Thoracic aorta (tissue), 2 donors: ENCODE results near the gene POU3F1. TPM values are rescaled to one million over a fixed set of nuclear protein-coding genes. Genes with fewer than 3 reads are reported as not detected.

Experiments used
- ATAC-seq: fragments of 150-250 bp; one replicate; pipeline ENCODE4 v1.8.0; 2017; ENCODE audit warnings: low read depth; ENCODE audit not compliant: insufficient number of reproducible peaks, low FRiP score
- DNase-seq: peaks from one replicate; pipeline ENCODE4 v3.0.0-alpha.2; 2020; ENCODE audit warnings: low spot score
- H3K27ac ChIP-seq, 2 donors: fragments of 200-600 bp; sonication (generic); 1 replicate in 1 of 2; 2 replicates in 1 of 2; pipeline ENCODE4 v1.5.1; 2016; ENCODE audit warnings: mild to moderate bottlenecking in 2 of 2, moderate library complexity in 2 of 2
- H3K27me3 ChIP-seq: fragments of 200-600 bp; sonication (generic); replicated peaks from 2 replicates; pipeline ENCODE4 v1.6.0; 2016; ENCODE audit warnings: mild to moderate bottlenecking; ENCODE audit not compliant: insufficient read depth
- H3K36me3 ChIP-seq: fragments of 200-600 bp; sonication (generic); one replicate; pipeline ENCODE4 v1.5.1; 2016
- H3K4me1 ChIP-seq, 2 donors: fragments of 200-600 bp; sonication (generic); 1 replicate in 1 of 2; 2 replicates in 1 of 2; pipeline versions ENCODE4 v1.5.1 to v1.6.0; 2016; ENCODE audit warnings: low read depth in 2 of 2, mild to moderate bottlenecking in 1 of 2; ENCODE audit not compliant: control insufficient read depth in 1 of 2
- H3K4me3 ChIP-seq: fragments of 200-600 bp; sonication (generic); 2 replicates; pipeline ENCODE4 v1.5.1; 2016; ENCODE audit warnings: mild to moderate bottlenecking
- H3K9me3 ChIP-seq: fragments of 200-600 bp; sonication (generic); 2 replicates; pipeline ENCODE4 v1.5.1; 2016
- total RNA-seq, 2 donors: library from RNA; depleted of rRNA; stranded (reverse); fragments of >200 nt; gene quantifications; one replicate each; pipeline versions ENCODE4 v1.1.0 to v1.2.3, GENCODE V29; 2016
- TF ChIP-seq, protein P1 (sequence below): fragments of 200-600 bp; sonication (generic); IDR thresholded peaks from one replicate; pipeline ENCODE4 v1.5.1; 2019; ENCODE audit warnings: antibody characterized with exemption

The POU3F1 gene
- total RNA-seq, 2 donors from 2014 or later, result not detected

DNA sequence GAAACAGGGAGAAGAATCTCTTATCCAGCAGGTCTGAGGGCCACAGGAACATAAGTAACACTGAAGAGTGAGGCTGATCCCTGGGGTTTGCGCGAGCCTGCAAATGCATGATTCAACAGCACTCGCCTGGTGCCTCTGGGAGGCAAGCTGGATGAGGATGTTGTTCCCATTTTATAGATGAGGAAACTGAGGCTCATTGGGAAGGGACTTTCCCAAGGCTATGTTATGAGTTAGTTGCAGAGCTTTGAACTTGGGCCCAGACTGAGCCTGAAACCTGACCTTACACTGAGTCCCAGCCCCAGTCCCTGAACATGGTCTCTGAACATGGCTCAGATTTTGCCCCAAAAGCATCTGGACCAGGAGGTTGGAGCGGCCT lies 27.7 kb upstream of the POU3F1 start:
- no peak for ATAC-seq
- H3K27ac ChIP-seq, result no peak overlapping the region
- no peak overlapping the region for H3K4me3 ChIP-seq
- TF ChIP-seq, protein P1, sequence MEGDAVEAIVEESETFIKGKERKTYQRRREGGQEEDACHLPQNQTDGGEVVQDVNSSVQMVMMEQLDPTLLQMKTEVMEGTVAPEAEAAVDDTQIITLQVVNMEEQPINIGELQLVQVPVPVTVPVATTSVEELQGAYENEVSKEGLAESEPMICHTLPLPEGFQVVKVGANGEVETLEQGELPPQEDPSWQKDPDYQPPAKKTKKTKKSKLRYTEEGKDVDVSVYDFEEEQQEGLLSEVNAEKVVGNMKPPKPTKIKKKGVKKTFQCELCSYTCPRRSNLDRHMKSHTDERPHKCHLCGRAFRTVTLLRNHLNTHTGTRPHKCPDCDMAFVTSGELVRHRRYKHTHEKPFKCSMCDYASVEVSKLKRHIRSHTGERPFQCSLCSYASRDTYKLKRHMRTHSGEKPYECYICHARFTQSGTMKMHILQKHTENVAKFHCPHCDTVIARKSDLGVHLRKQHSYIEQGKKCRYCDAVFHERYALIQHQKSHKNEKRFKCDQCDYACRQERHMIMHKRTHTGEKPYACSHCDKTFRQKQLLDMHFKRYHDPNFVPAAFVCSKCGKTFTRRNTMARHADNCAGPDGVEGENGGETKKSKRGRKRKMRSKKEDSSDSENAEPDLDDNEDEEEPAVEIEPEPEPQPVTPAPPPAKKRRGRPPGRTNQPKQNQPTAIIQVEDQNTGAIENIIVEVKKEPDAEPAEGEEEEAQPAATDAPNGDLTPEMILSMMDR, result no peak
- no peaks in the 10 kb centered on the region for H3K4me1 ChIP-seq
- no peaks in the 10 kb centered on the region for H3K9me3 ChIP-seq
- no peaks in the 10 kb centered on the region for H3K36me3 ChIP-seq
- DNase-seq, result no peak
- H3K27me3 ChIP-seq, result no peaks in the 10 kb centered on the region

DNA sequence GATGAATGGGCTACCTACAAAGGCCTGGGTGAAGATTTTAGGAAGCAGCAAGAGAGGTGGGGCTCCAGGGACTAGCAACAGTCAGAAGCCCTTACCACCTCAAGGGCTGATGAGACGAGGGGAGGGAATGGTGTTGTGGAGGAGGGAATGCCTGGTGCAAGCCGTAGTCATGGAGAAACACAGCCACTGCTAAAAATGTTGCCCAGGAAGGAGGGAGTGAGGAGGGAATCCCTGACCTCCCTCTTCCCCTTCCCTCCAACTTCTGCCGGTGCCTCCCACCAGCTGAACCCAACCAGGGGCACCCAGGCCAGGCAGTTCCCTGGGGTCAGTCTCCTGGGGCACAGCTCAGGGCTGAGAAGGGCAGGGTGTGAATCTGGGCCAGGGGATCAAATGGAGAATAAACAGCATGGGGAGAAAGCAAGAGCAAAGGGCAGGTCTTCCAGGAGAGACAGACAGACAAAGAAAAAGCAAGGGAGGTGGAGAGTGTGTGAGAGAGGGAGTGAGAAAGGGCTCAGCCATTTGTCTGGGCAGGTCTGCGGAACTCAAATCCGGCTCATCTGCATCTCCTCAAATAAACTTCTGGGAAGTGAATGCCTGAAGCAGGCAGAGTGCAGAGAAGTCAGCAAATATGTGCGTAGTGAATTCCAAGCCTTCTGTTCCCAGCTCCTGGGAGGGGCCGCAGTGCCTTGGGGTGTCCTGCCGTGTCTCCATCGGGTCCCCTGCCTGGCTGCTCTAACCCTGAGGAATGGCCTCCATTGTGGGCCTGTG lies 27.1 kb upstream of the POU3F1 start:
- no peaks in the 10 kb centered on the region for H3K9me3 ChIP-seq
- ATAC-seq (no peak), DNase-seq (no peak)
- TF ChIP-seq, protein P1, result no peak
- H3K27ac ChIP-seq, result no peak overlapping the region
- no peak overlapping the region for H3K4me3 ChIP-seq
- H3K36me3 ChIP-seq, result no peaks in the 10 kb centered on the region
- no peaks in the 10 kb centered on the region for H3K4me1 ChIP-seq
- H3K27me3 ChIP-seq, result no peaks in the 10 kb centered on the region

- Histone ChIP-seq H3K9me3 (no peaks in the 10 kb centered on the region), H3K4me3 (no peak overlapping the region), H3K27me3 (no peaks in the 10 kb centered on the region), H3K36me3 (no peaks in the 10 kb centered on the region), H3K4me1 (no peaks in the 10 kb centered on the region), H3K27ac (no peak overlapping the region)
- TF ChIP-seq, protein P1, result no peak
- ATAC-seq (no peak), DNase-seq (no peak)
Measured at GRCh38 chr1:38072858-38073257, 26.3 kb upstream of the POU3F1 start.

GRCh38 chr1:38071312-38072256 lies 25.0 kb upstream of the POU3F1 start:
- Histone ChIP-seq H3K9me3 (no peaks in the 10 kb centered on the region), H3K4me1 (no peaks in the 10 kb centered on the region), H3K27me3 (no peaks in the 10 kb centered on the region), H3K27ac (no peak overlapping the region), H3K36me3 (no peaks in the 10 kb centered on the region), H3K4me3 (no peak overlapping the region)
- DNase-seq (no peak), ATAC-seq (no peak)
- TF ChIP-seq, protein P1, result no peak

GRCh38 chr1:38068980-38069340 lies 22.4 kb upstream of the POU3F1 start:
- Histone ChIP-seq H3K4me3 (no peak overlapping the region), H3K9me3 (no peaks in the 10 kb centered on the region), H3K27me3 (no peaks in the 10 kb centered on the region), H3K4me1 (no peaks in the 10 kb centered on the region), H3K36me3 (no peaks in the 10 kb centered on the region), H3K27ac (no peak overlapping the region)
- no peak for DNase-seq
- TF ChIP-seq, protein P1, result no peak
- no peak for ATAC-seq
